BE2C (cell line): Measurements from ENCODE around the gene DUSP22.

Source experiments
- DNase-seq: peaks from one replicate; pipeline ENCODE4 v3.0.0-alpha.2; 2020
- H3K27me3 ChIP-seq: fragments of 250-450 bp; sonication (Bioruptor Pico); 2 replicates; pipeline ENCODE4 v1.5.1; 2020; ENCODE audit warnings: mild to moderate bottlenecking
- H3K36me3 ChIP-seq: fragments of 250-450 bp; sonication (Bioruptor Pico); 2 replicates; pipeline ENCODE4 v1.5.1; 2020; ENCODE audit warnings: mild to moderate bottlenecking
- H3K4me1 ChIP-seq: fragments of 250-450 bp; sonication (Bioruptor Pico); 2 replicates; pipeline ENCODE4 v1.5.1; 2020
- H3K4me3 ChIP-seq: 2 replicates; pipeline ENCODE4 v1.5.1; 2011; ENCODE audit warnings: low read depth, low read length
- H3K9me3 ChIP-seq: fragments of 250-450 bp; sonication (Bioruptor Pico); 2 replicates; pipeline ENCODE4 v1.5.1; 2020
- TF ChIP-seq, protein P1 (sequence below): IDR thresholded peaks from 2 replicates; pipeline ENCODE4 v1.5.1; 2012; ENCODE audit warnings: mild to moderate bottlenecking, low read depth, low read length

The DUSP22 gene

GRCh38 chr6:298233-299103 lies 6.2 kb downstream of the DUSP22 start:
- TF ChIP-seq, protein P1, sequence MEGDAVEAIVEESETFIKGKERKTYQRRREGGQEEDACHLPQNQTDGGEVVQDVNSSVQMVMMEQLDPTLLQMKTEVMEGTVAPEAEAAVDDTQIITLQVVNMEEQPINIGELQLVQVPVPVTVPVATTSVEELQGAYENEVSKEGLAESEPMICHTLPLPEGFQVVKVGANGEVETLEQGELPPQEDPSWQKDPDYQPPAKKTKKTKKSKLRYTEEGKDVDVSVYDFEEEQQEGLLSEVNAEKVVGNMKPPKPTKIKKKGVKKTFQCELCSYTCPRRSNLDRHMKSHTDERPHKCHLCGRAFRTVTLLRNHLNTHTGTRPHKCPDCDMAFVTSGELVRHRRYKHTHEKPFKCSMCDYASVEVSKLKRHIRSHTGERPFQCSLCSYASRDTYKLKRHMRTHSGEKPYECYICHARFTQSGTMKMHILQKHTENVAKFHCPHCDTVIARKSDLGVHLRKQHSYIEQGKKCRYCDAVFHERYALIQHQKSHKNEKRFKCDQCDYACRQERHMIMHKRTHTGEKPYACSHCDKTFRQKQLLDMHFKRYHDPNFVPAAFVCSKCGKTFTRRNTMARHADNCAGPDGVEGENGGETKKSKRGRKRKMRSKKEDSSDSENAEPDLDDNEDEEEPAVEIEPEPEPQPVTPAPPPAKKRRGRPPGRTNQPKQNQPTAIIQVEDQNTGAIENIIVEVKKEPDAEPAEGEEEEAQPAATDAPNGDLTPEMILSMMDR, result no peak
- no peak for DNase-seq
- no peaks in the 10 kb centered on the region for H3K4me1 ChIP-seq
- no peak overlapping the region for H3K4me3 ChIP-seq
- no peaks in the 10 kb centered on the region for H3K36me3 ChIP-seq
- peaks cover 5% of the 10 kb centered on the region; the same call in 1 of the 2 replicates for H3K27me3 ChIP-seq
- H3K9me3 ChIP-seq, result no peaks in the 10 kb centered on the region

DNA sequence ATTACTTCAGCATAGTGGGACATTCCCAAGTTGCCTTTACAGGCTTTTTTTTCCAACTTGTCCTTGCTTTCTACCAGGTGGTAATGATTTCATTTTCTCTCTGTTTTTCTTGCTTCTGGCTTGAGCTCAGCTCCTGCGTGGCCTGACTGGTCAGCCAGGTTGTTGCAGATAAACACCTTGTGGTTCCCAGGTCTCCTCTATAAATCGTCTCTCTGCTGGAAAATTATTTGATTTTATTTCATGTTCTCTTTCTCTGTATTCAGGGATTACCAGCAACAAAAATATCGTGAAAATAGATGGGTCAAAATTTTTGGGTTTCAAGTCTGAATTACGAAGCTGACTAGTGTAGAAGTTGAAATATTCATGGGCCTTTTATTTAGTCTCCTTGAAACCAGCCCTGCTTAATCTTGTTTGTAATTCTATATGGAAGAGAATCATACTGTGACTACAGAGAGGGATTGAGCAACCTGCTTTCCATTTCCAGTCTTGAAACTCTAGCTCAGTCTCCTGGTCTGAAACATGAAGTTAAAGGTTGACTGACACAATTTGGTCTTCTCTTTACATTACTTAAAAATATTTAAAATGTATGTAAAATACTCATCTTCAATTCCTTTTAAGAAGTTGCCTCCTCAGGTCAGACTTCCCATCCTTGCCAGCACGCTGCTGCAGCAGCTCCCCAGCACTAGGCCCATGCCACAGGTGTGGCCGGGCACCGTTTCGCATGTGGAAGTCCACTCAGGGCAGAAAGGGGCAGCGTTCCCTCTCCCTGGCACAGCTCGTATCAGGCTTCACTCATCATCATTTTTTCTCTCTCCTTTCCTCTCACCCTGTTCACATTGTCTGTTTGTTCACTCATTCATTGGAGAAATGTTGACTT lies 7.1 kb downstream of the DUSP22 start:
- Histone ChIP-seq H3K9me3 (no peaks in the 10 kb centered on the region), H3K36me3 (no peaks in the 10 kb centered on the region), H3K4me3 (no peak overlapping the region), H3K27me3 (peaks cover 5% of the 10 kb centered on the region; the same call in 1 of the 2 replicates), H3K4me1 (no peaks in the 10 kb centered on the region)
- TF ChIP-seq, protein P1, result no peak
- no peak for DNase-seq

GRCh38 chr6:300026-300425 lies 7.7 kb downstream of the DUSP22 start:
- H3K4me3 ChIP-seq, result no peak overlapping the region
- H3K27me3 ChIP-seq, result no peaks in the 10 kb centered on the region; the same call in 1 of the 2 replicates
- no peak for DNase-seq
- TF ChIP-seq, protein P1, result no peak
- no peaks in the 10 kb centered on the region for H3K36me3 ChIP-seq
- no peaks in the 10 kb centered on the region for H3K9me3 ChIP-seq
- H3K4me1 ChIP-seq, result no peaks in the 10 kb centered on the region

DNA sequence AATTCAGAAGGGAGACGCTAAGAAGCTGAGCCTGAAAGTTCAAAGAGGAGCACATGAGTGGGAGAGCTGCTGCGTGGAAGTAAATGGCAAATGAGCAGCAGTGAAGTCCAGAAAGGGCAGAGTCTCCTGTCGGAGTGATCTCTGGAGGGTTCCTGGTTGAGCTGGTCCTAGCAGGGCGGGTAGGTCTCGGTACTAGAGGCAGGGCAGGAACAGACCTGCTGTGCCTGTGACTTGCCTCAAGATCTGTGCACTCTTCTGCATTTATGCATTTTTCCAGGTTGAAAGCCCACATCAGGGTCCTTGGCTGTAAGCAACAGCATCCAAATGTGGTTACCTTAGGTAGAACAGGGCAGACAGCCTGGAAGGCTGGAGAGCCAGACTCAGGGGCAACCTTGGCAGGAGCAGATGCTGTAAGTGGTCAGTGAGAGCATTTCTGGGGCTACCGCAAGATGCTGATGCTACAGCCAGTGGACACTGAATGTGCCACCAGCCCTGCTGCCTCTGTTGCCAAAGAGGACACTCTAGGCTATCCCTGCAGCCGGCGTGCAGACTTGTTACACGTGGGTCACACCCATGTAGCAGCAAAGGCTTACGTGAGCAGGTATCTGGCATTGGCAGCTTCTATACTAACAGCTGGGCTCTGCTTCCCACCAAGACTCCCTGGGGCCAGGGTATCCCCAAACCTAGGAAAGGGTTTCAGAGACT lies 8.4 kb downstream of the DUSP22 start:
- DNase-seq, result no peak
- Histone ChIP-seq H3K9me3 (no peaks in the 10 kb centered on the region), H3K4me3 (no peak overlapping the region), H3K36me3 (no peaks in the 10 kb centered on the region), H3K4me1 (no peaks in the 10 kb centered on the region), H3K27me3 (no peaks in the 10 kb centered on the region; the same call in 1 of the 2 replicates)
- TF ChIP-seq, protein P1, result no peak

GRCh38 chr6:301526-301925 lies 9.2 kb downstream of the DUSP22 start:
- TF ChIP-seq, protein P1, result no peak
- H3K9me3 ChIP-seq, result no peaks in the 10 kb centered on the region

More at GRCh38 chr6:301526-301925, 9.2 kb downstream of the DUSP22 start:
- no peaks in the 10 kb centered on the region; the same call in 1 of the 2 replicates for H3K27me3 ChIP-seq
- no peaks in the 10 kb centered on the region for H3K4me1 ChIP-seq
- no peak overlapping the region for H3K4me3 ChIP-seq
- DNase-seq, result no peak
- H3K36me3 ChIP-seq, result no peaks in the 10 kb centered on the region
